Hypothalamus (tissue), 51 donors: Measurements from ENCODE around the gene BAHCC1.

ENCODE experiments used
- DNase-seq, 51 donors: peaks; one replicate each; lab custom pipeline; 2025; lab: John Stamatoyannopoulos, UW

Gene BAHCC1

GRCh38 chr17:81470944-81471817, 75.9 kb downstream of the BAHCC1 start:
- DNase-seq: no peak

GRCh38 chr17:81471818-81472456, 76.7 kb downstream of the BAHCC1 start:
- DNase-seq: peak in 48 of 51 donors; percentile 13 to 86 (median 58)

GRCh38 chr17:81473019-81473418, 77.8 kb downstream of the BAHCC1 start:
- no peak for DNase-seq

DNA sequence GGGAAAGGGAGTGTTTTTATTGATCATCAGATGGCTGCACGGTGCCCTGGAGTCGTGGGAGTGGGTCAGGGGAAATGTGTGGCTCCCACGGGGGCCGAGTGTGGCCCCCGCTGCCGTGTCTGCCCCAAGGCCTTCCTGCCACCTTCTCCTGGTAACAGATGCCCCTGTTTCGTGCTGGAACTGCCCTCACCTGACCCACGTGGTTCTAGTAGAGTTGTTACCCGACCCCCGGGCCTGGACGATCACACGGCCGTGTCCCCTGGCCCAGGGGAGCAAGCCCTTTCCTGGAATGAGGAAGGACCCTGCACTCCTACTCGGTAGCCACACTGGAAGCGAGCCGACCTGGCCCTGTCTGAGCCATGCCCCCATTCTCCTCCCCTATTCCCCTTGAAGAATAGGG, 79.7 kb downstream of the BAHCC1 start:
- DNase-seq: no peak

DNA sequence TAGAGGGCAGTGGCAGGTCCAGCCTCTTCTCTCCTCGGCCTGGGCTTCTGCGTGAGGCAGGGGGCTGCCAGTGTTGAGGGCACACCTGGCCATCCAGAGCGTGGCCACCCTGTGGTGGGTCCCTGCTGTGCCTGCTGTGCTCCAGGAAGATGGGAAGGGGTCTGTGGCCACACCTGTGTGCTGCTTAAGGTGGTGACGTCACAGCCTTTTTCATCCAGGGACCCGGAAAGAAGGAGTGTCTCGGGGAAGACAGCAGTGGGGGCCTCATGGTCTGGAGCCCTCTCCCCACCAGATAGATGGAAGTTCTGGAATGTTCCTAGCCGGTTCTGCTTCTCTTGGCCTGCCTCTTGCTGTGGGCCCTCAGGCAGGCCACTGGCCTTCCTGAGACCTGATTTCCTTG, 80.8 kb downstream of the BAHCC1 start:
- DNase-seq: no peak

DNA sequence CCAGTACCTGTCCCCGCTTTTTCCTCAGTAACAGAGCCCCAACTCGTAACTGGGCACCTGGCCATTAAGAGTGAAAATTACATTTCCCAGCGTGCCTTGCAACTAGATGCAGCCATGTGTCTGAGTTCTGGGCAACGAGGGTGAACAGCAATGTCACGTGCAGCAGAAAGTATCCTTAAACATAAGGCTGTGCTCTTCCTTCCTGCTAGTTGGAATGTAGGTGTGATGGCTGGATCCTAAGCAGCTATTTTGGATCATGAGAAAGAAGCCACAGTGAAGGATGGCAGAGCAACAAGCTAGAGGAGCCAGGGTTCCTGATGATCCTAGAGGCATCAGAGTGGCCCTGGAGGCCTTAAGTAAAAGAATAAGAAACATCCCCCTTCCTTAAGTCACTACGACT, 81.4 kb downstream of the BAHCC1 start:
- no peak for DNase-seq

- DNase-seq: no peak
Measured at GRCh38 chr17:81477173-81477572, 81.9 kb downstream of the BAHCC1 start.

- no peak for DNase-seq
Measured at GRCh38 chr17:81478119-81478518, 82.9 kb downstream of the BAHCC1 start.

DNA sequence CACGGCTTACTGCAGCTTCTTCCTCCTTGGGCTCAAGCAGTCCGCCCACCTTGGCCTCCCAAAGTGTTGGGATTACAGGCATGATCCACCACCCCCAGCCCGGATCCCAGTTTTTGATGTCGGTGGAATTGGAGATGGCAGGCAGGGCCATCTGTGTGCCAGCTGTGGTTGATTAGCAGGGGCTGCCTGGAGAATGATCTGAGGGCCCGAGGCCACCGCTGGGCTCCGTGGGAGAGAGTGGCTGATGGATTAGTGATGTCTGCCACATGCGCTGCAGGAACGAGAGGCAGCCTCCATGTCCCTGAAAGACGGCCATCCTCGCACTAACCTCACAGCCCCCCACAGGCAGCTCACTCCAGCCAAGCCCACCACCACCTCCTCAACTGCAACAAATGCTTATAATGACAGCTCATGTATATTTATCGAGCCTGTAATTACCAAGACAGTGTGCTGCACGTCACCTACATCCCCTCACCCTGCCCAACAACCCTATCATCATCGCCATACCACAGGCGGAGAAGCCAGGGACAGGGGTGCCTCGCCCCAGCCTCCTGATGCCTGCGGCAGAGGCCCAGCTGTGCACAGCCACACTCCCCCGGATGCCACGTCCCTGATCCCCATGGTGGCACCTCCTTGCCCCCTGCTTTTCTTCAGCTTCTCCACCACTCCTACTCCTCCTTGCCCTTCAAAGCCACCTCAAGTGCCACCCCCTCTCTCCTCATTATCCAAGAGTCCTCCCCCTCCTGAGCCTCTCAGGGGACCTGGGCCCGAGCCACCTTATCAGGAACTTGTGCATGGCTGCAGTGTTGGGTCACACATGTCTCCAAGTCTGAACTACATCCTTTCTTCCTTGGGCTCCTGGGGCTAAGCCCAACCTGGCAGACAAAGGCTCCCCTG, 84.2 kb downstream of the BAHCC1 start:
- no peak for DNase-seq

- DNase-seq: peak in 2 of 51 donors; percentile 18 to 34
Measured at GRCh38 chr17:81480140-81481072, 85.1 kb downstream of the BAHCC1 start.

- peak in 49 of 51 donors; percentile 14 to 83 (median 58) for DNase-seq
Measured at GRCh38 chr17:81481073-81481799, 86.0 kb downstream of the BAHCC1 start.

GRCh38 chr17:81481815-81482505, 86.7 kb downstream of the BAHCC1 start:
- no peak for DNase-seq

DNA sequence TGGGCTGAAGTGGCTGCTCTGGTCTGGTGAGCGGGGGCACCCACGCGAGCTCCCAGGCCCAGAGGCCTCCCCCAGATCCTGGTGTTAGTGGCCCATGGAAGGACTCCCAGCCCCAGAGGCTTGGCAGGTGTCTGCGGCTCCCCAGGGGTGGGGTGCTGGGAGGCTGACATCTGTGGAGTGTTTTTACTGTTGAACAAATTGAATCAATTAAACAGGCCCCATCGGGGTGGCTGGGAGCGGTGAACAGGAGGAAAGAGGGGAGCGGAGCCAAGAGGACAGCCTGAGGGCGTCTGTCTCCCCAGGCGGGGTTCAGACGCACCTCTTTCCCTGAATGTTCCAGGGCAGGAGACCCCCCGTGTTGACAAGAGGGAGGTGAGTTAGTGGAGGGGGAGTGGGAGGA, 87.4 kb downstream of the BAHCC1 start:
- no peak for DNase-seq

GRCh38 chr17:81483085-81483861, 88.0 kb downstream of the BAHCC1 start:
- no peak for DNase-seq

DNA sequence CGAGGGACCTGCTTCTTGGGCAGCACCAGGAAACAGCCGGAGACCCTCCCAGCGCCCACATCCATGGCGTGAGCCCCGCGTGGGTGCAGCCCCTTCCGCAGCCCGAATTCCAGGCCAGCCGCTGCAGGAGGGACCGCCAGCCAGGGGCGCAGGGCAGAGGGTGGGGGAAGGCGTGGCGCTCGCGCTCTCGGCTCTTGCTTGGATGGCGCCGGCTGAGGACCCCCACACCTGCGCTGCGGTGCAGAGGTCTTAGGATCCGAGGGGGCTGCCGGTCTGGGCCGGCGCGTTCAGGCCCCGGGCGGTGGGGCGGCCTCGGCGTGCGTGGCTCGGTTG, 88.6 kb downstream of the BAHCC1 start:
- no peak for DNase-seq

DNA sequence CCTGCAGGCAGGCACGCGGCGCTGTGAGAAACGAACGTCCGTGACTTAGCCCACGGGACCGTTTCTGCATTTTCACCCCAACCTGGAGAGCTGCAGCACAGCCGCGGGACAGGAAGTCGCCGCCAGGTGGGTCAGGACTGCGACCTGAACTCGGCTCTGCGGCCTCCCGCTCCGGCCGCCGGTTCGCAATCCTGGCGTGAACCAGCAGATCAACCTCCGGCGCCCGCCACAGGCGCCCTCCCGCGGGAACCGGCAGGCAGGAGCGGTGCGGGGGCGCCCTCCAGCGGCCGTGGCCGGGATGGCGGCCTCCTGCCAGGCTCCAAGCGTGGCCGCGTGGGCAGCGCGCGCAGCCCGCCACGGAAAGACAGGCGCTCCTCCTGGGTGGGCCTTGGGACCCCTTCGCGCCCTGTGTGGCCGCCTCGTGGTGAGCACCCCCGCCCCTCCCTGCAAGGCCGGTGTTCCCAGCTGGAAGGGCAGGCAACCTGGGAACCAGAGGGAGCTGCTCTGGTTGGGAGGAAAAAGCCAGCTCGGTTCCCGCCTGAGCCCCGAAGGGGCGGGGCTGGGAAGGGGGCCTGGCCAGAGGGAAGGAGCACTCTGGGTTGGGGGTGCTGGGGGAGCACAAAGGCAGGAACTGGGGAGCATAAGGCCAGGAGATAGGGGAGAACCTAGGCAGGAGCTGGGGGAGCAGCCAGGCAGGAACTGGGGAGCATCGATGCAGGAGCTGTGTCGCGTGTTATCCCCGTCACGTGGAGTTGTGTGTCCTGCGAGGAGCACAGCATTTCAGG, 89.1 kb downstream of the BAHCC1 start:
- peak in 50 of 51 donors; percentile 24 to 92 (median 78) for DNase-seq

DNA sequence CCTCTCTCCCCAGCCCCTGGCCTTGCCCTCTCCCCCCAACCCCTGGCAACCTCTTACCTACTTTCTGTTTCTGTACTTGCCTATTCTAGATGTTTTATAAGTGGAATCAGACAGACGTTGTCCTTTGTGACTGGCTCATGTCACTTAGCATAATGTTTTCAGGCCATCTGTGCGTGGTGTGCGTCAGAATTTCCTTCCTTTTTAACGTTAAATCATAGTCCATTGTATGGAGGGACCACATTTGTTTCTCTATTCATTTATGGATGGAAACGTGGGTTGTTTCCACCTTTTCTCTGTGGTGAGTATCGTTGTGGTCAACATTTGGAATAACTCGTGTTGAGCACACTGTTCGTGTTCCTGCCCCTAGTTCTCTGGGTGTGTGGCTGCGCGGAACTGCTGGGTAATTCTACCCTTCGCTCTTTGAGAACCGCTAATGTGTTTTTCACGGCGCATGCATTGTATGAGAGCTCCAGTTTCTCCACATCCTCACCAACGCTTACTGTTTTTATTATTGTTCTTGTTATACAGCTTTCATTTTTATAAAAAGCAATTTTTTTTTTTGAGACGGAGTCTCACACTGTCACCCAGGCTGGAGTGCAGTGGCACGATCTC, 91.0 kb downstream of the BAHCC1 start:
- DNase-seq: no peak
